Fibroblast of the aortic adventitia (primary cell): ENCODE results near the gene CD81. TPM values are rescaled to one million over a fixed set of nuclear protein-coding genes. Genes with fewer than 3 reads are reported as not detected.

Experiments
- DNase-seq: peaks from one replicate; pipeline ENCODE4 v3.0.0-alpha.2; 2010; ENCODE audit warnings: low read depth
- H3K4me3 ChIP-seq: 2 replicates; pipeline ENCODE4 v1.5.1; 2011; ENCODE audit warnings: low read depth, mild to moderate bottlenecking, control low read depth, low read length, moderate library complexity
- total RNA-seq: library from RNA; depleted of rRNA; stranded (reverse); fragments of >200 nt; gene quantifications from 2 replicates; pipeline ENCODE4 v1.2.3, GENCODE V29; 2012; ENCODE audit warnings: low replicate concordance
- TF ChIP-seq, protein P1 (sequence below): IDR thresholded peaks from 2 replicates; pipeline ENCODE4 v1.5.1; 2011; ENCODE audit warnings: mild to moderate bottlenecking, low read length, control low read depth, inconsistent platforms; ENCODE audit not compliant: insufficient read depth

Gene CD81
- total RNA-seq, 1 donor: 282 TPM

DNA sequence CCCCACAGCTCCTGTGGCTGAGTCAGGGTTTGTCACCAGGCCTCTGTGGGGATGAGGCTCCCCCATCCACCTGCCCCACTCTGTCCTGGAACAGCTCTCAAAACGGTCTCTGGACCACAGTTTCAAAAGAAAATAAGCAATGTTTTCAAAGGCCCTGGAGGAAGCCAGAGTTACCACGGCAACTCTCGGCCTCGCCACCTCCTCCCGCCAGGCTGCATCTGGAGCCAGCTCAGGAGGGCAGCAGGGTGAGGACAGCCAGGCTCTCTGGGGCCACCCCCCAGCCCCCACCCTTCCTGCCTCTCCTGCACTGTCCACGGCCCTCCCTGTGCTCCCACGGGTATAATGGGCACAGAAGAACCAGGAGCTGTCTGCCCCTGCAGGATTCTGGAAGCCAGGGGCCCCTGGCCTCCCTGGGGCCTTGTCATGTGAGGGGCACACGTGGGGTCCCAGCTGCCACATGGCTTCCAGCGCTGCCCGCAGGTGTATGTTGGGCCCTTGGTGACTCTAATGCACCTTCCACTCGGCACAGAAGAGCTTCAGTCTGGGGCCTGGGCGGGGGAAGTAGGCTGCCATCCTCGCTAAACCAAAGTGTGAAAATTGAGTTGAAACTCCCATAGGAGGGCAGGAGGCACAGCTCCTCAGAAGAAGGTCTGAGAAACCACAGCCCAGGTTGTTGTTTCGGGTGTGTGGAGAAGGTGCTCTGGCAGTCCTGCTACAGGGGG is 10.3 kb downstream of the CD81 start:
- TF ChIP-seq, protein P1, sequence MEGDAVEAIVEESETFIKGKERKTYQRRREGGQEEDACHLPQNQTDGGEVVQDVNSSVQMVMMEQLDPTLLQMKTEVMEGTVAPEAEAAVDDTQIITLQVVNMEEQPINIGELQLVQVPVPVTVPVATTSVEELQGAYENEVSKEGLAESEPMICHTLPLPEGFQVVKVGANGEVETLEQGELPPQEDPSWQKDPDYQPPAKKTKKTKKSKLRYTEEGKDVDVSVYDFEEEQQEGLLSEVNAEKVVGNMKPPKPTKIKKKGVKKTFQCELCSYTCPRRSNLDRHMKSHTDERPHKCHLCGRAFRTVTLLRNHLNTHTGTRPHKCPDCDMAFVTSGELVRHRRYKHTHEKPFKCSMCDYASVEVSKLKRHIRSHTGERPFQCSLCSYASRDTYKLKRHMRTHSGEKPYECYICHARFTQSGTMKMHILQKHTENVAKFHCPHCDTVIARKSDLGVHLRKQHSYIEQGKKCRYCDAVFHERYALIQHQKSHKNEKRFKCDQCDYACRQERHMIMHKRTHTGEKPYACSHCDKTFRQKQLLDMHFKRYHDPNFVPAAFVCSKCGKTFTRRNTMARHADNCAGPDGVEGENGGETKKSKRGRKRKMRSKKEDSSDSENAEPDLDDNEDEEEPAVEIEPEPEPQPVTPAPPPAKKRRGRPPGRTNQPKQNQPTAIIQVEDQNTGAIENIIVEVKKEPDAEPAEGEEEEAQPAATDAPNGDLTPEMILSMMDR: no peak
- H3K4me3 ChIP-seq: no peak overlapping the region
- peak; percentile 25 for DNase-seq

DNA sequence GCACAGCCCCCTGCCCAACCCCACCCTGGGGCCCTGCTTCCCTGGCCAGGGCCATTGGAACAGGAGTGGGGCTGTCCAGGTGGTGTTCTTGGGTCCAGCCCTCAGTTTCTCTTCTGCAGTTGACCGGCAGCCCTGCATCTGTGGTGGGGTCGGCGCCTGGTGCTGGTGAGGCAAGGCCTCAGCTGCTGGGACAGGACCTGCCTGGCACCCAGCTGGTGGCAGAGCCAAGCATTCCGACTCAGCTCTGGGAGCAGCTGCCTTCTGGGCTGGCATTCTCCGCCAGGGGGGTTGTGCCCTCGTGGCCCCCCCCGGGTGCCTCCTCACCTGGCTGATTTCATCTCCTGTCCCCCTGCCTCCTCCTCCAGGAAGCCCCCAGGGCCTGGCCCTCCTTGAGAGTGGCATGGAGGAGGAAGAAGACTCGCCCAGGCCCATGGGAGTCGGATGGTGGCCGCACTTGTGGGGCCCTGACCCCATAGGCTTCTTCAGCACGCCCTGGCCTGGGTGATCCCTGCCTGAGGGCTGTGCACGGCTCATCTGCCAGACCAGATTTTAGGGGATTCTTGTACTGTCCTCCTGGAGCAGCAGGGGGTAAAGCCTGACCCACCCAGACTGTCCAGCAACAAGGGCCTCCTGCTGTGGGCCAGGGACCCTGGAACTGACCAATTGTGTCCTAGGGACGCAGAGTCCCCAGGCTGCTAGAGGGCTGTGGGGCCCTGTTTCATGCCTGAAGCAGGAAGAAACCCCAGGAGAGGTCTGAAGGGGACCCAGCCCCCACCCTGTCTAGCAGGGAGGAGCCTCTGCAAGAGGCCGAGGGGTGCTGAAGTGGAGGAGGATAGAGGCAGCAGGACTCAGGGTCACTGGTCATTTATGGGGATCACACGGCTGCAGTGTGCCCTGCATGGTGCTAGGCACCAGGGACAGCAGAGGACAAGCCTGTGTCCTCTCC is 11.6 kb downstream of the CD81 start:
- no peak overlapping the region for H3K4me3 ChIP-seq
- DNase-seq: no peak
- TF ChIP-seq, protein P1: no peak

DNA sequence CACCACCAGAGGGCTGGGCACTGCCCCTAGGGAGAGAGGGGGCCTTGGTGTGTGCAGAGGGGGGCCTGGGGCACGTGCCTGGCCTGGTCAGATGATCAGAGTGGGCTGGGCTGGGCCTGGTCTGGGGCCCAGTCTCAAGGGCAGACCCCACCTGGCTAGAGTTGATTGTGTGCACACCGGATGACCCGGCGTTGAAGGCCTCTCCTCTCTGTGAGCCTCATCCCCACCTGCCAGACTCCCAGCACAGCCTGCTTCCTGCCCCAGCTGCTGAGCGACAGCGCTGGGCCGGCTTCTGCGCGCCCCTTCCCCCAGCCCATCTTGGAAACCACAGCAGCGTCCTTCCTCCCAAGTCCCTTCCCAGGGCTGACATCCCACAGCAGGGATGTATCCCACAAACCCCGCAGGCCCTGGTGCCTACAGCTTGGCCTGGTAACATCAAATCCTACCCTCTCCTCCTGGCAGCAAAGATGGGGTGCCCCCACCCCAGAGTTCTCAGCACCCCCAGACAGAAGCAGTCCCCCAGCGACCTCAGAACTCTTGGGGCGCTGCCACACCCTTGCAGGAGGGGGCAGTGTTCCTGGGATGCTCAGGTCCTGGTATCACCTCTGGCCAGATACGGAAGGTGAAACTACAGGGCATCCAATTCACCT is 12.4 kb downstream of the CD81 start:
- H3K4me3 ChIP-seq: no peak overlapping the region
- TF ChIP-seq, protein P1: no peak
- no peak for DNase-seq

- TF ChIP-seq, protein P1: no peak
- DNase-seq: no peak
- no peak overlapping the region for H3K4me3 ChIP-seq
Measured at GRCh38 chr11:2390091-2390724, 13.1 kb downstream of the CD81 start.

DNA sequence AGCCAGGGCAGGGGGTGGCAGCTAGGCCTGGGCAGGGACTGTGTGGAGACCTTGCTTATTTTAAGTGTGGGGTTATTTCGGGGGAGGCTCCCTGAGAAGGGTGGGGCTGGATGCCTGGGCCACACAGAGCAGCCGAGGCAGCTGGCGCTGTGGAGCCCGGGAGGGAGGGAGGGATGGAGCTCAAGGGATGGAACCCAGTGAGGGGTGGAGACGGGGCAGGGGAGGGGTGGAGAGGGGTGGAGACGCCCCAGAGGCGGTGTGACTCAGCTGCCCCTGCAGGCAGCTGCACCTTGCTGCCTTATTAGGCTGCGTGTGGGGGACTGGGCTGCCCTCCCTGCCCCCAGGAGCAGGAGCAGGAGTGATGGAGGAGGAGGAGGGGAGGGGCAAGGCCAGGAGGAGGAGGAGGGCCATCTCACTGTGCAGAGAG is 13.6 kb downstream of the CD81 start:
- peak; percentile 70 for DNase-seq
- TF ChIP-seq, protein P1: peak; percentile 15
- H3K4me3 ChIP-seq: no peak overlapping the region
